Activated T-helper 2 cell treated with anti-CD3 and anti-CD28 coated beads, Interferon-gamma antibody, Interleukin-2, Interleukin-4, amounts not matched to agents 10 μg/mL and 5 μg/mL and 100 μg/mL, durations not matched to agents 14 hours and 24 hours and 36 hours (primary cell): ENCODE data around the gene GUCA2B. TPM values are rescaled to one million over a fixed set of nuclear protein-coding genes. Genes with fewer than 3 reads are reported as not detected.
A peak's percentile ranks its signal among the peaks of the same experiment; 100 is the strongest.

ENCODE experiments used
- DNase-seq: peaks from one replicate; pipeline ENCODE4 v3.0.0; 2021; ENCODE audit warnings: low spot score
- H3K27ac Mint-ChIP-seq: one replicate; pipeline ENCODE4 v1.8.0; 2021; ENCODE audit warnings: mixed read lengths
- H3K27me3 Mint-ChIP-seq: one replicate; pipeline ENCODE4 v1.8.0; 2021; ENCODE audit warnings: low read depth, mixed read lengths
- H3K36me3 Mint-ChIP-seq: one replicate; pipeline ENCODE4 v1.8.0; 2021; ENCODE audit warnings: low read depth, mixed read lengths
- H3K4me1 Mint-ChIP-seq: one replicate; pipeline ENCODE4 v1.8.0; 2021; ENCODE audit warnings: low read depth, mixed read lengths
- H3K4me3 Mint-ChIP-seq: one replicate; pipeline ENCODE4 v1.8.0; 2021; ENCODE audit warnings: low read depth, mild to moderate bottlenecking, moderate library complexity, mixed read lengths
- H3K9me3 Mint-ChIP-seq: one replicate; pipeline ENCODE4 v1.8.0; 2021; ENCODE audit warnings: mixed read lengths
- intact Hi-C: fragments of 100-400 bp; cut with micrococcal nuclease; formaldehyde crosslinking; loops from one replicate; pipeline ENCODE4 v1.15.1; 2023
- total RNA-seq: library from RNA; stranded (reverse); gene quantifications from 2 replicates; pipeline ENCODE4 v1.2.3, GENCODE V29; 2022

Gene GUCA2B
- total RNA-seq, 1 donor from 2014 or later, result not detected

DNA sequence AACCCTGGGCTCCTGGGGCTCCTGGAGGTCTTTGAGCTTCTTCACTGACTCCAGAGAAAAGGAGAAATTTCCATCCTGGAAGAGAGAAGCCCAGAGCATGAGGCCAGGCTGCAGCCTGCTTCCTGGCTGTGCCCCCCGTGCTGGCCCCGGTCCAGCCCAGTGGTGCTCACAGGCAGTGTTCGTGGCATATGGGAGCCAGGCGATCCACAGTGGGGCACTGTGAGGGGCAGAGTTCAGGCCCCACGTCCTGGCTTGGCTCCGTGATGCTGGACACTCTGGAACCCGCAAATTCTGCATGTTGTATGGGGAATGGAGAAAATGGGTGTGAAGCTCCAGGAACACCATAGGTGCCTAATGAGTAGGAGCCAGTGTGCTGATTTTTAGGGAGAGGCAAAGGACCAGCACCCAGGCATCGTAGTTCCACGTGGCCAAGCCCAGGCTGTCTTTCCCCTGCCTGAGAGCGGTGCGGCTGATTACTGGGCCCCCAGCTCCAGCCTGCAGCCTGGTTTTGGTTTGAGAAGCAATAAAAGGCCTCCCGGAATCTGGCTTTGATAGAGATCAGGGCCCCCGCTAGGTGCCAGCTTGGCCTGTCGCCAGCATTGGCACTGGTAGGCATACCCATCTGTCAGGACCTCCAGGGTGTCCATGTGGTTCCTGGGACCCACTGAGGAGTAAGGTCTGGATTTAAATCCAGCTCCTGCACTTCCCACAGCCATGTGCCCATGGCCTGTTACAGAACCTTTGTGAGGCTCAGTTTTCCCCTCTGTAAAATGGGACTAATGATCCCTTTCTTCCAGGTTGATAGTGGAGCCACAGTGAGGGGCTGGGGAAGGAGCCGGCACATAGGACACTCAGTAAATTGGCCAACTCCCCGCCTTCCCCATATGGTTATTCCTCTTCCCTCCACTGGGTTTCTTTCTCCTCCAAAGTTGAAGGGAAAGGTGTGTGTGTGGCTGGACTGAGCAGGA, 10.6 kb downstream of the GUCA2B start:
- no peak for DNase-seq
- no peaks in the 10 kb centered on the region for H3K36me3 Mint-ChIP-seq
- no peak overlapping the region for H3K27ac Mint-ChIP-seq
- no peaks in the 10 kb centered on the region for H3K4me1 Mint-ChIP-seq
- intact Hi-C loops, result no loop called here
- peaks cover 3% of the 10 kb centered on the region for H3K27me3 Mint-ChIP-seq
- H3K4me3 Mint-ChIP-seq, result no peak overlapping the region
- H3K9me3 Mint-ChIP-seq, result peaks cover 15% of the 10 kb centered on the region

DNA sequence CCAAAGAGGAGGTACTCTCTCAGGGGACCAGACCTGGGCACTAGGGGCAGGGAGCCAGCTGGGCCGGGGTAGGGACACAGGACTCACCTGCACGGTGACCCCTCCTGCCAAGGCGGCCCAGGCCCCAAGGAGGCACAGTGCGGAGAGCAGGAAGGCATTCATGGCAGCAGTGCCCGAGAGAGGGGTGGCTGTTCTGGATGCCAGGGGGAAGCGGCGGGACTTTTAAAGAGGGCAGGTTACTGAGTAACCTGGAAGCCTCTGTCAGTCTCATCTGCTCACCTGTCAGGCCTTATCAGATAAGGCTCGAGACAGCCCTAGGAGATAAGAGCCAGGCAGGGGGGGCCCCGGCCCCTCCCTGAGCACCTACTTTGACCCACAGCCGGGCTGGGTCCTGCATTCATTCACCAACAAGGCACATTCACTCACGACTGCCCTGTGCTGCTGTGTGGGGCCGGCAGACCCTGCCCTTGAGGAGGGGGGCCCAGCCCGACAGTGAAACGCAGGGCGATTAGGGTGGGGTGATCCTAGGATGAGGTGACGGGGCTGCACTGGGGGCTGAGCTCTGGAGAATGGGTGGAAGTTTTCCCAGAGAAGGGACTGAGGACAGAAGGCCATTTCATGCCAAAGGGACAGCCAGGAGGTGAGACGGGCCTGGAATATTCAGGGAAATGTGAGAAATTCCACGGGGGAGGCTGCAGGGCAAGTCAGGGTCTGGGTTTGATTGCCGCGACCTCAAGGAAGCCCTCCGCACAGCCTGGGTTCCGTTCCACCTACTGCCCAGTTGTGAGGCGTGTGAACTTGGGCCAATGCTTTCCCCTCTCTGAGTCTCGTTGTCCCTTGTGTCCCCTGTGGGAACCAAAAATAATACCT, 11.6 kb downstream of the GUCA2B start, which contains the start of gene GUCA2A:
Gene GUCA2A (minus strand): TSS at position 195 of the 870 bp plus-strand sequence. CDS start 33 bp downstream, at position 162.
- Mint-ChIP-seq H3K27ac (no peak within 1 kb of the TSS), H3K4me3 (no peak within 1 kb of the TSS), H3K4me1 (no peaks in the 10 kb centered on the region), H3K9me3 (peaks cover 15% of the 10 kb centered on the region), H3K27me3 (peaks cover under 1% of the 10 kb centered on the region), H3K36me3 (no peaks in the 10 kb centered on the region)
- no peak for DNase-seq
- intact Hi-C loops, result no loop called here

DNA sequence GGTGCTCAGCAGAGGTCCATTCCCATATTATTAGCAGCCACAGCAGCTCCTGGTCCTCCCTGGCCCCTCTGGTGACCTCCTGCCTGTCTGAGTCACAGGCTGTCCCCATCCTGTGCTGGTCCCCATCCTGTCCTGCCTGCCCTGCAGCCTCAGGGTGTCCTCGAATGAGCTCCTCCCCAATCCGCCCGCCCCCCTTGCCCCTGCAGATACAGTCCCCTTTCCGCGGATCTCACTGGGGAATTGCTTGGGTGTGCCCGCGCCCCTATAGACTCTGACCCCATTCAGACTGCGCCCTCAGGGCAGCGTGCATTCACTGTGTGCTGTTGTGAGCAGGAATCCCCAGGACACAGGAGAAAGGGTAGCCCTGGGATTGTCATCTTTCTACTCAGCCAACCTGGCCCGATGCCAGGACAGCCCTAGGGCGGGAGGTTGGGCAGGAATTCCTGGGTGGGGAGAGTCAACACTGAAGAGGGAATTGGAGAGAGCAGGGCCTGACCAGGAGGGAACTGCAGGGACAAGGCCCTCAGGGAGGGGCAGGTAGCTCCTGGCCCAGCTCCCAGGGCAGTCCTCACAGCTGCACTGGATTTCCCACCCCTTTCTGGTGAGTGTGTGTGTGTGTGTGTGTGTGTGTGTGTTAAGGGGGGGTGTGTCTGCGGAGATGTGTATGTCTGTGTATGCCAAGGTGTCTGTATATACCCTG, 12.5 kb downstream of the GUCA2B start:
- Mint-ChIP-seq H3K4me1 (no peaks in the 10 kb centered on the region), H3K9me3 (peaks cover 12% of the 10 kb centered on the region), H3K4me3 (no peak overlapping the region), H3K27me3 (no peaks in the 10 kb centered on the region), H3K27ac (no peak overlapping the region), H3K36me3 (no peaks in the 10 kb centered on the region)
- DNase-seq, result no peak
- intact Hi-C loops, result no loop called here

- intact Hi-C loops, result no loop called here
- no peaks in the 10 kb centered on the region for H3K27me3 Mint-ChIP-seq
Measured at GRCh38 chr1:42167611-42168390, 14.6 kb downstream of the GUCA2B start.

GRCh38 chr1:42168391-42168670, 15.1 kb downstream of the GUCA2B start:
- intact Hi-C loops, result no loop called here
- Mint-ChIP-seq H3K27me3 (no peaks in the 10 kb centered on the region), H3K4me1 (no peaks in the 10 kb centered on the region), H3K27ac (no peak overlapping the region), H3K9me3 (no peaks in the 10 kb centered on the region), H3K36me3 (no peaks in the 10 kb centered on the region), H3K4me3 (no peak overlapping the region)
- DNase-seq, result no peak

More at GRCh38 chr1:42167611-42168390, 14.6 kb downstream of the GUCA2B start:
- no peaks in the 10 kb centered on the region for H3K4me1 Mint-ChIP-seq
- DNase-seq, result no peak
- no peaks in the 10 kb centered on the region for H3K36me3 Mint-ChIP-seq
- H3K4me3 Mint-ChIP-seq, result no peak overlapping the region
- no peak overlapping the region for H3K27ac Mint-ChIP-seq
- H3K9me3 Mint-ChIP-seq, result no peaks in the 10 kb centered on the region

- no peak for DNase-seq
- intact Hi-C loops, result no loop called here
- Mint-ChIP-seq H3K27me3 (no peaks in the 10 kb centered on the region), H3K36me3 (no peaks in the 10 kb centered on the region), H3K27ac (no peak overlapping the region), H3K4me3 (no peak overlapping the region), H3K4me1 (no peaks in the 10 kb centered on the region), H3K9me3 (no peaks in the 10 kb centered on the region)
Measured at GRCh38 chr1:42168763-42169162, 15.6 kb downstream of the GUCA2B start.

GRCh38 chr1:42170779-42171621, 17.8 kb downstream of the GUCA2B start:
- Mint-ChIP-seq H3K27me3 (no peaks in the 10 kb centered on the region), H3K27ac (no peak overlapping the region), H3K9me3 (no peaks in the 10 kb centered on the region), H3K36me3 (no peaks in the 10 kb centered on the region), H3K4me1 (no peaks in the 10 kb centered on the region), H3K4me3 (no peak overlapping the region)
- DNase-seq, result no peak
- intact Hi-C loops, result no loop called here

- H3K36me3 Mint-ChIP-seq, result peaks cover 1% of the 10 kb centered on the region
- no peaks in the 10 kb centered on the region for H3K27me3 Mint-ChIP-seq
- no peak for DNase-seq
- no peak overlapping the region for H3K4me3 Mint-ChIP-seq
- no peak overlapping the region for H3K27ac Mint-ChIP-seq
- intact Hi-C loops, result no loop called here
- H3K4me1 Mint-ChIP-seq, result no peaks in the 10 kb centered on the region
- no peaks in the 10 kb centered on the region for H3K9me3 Mint-ChIP-seq
Measured at GRCh38 chr1:42171679-42172266, 18.6 kb downstream of the GUCA2B start.

DNA sequence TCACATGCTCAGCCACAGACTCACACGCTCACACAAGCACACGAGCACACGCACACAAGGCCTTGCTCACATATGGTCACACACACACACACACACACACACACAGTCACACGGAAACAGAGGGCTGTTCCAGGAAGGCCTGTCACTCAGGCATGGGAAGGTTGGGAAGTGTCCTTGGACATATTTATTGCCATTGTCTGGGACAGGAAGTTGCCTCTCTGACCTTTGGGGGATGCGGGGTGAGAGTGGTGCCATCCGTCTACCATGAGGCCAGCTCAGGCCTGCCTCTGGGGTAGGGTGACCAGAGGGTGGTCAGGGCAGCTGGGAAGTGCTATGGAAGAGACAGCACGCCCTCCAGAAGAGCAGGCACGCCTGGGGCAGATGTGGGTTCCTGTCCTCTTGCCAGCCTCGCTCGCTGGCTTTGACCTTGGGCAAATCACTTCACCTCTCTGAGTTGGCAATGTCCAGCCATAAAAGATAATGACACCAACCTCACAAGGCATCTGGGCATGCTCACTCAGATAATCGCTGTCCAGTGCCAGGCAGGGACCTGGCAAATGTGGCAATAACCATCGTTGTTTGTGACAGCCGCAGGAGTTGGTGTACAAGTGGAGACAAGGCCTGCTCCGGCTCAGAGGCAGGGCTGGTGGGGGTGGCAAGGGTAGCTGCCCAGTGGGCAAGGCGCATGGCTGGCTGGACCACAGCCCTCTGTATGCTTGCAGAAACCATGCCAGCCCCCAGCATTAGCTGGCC, 19.3 kb downstream of the GUCA2B start:
- DNase-seq, result no peak
- no peaks in the 10 kb centered on the region for H3K9me3 Mint-ChIP-seq
- intact Hi-C loops, result no loop called here
- H3K4me3 Mint-ChIP-seq, result no peak overlapping the region
- no peak overlapping the region for H3K27ac Mint-ChIP-seq
- no peaks in the 10 kb centered on the region for H3K4me1 Mint-ChIP-seq
- no peaks in the 10 kb centered on the region for H3K27me3 Mint-ChIP-seq
- H3K36me3 Mint-ChIP-seq, result peaks cover 3% of the 10 kb centered on the region

DNA sequence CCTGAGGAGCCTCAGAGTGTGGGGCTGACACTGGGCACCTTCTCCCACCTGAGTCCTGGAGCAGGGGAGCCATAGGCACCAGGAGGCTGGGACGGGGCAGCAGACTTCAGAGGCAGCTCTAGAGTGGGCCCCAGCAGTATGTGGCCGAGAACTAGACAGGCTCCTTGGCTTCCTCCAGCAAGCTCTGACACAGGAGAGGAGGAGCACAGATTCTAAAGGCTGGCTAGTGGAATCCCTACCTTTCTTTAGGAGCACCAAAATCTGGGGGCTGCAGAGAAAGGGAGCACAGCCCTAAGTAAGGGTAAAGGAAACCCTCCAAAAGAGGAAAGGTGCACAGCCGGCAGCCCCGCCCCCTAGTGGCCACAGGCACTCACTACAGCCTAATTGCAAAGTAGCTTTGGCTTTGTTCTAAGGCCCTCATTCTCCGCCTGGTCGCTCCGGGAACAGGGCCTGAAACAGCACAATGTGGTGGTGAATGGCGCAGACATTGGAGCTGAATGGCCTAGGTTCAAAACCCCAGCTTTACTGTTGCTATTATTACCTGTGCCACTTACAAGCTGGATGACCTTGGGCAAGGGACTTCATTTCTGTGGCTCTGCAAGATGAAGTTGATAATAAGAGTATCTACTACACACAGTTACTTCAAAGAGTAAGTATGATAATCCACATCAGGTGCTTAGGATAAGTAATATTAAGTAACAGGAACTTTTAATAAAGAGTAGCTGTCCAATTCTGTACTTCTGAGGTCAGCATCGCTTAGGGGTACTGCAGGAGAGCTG, 20.1 kb downstream of the GUCA2B start:
- DNase-seq, result peak; percentile 41
- intact Hi-C loops, result no loop called here
- Mint-ChIP-seq H3K27ac (no peak overlapping the region), H3K9me3 (no peaks in the 10 kb centered on the region), H3K36me3 (peaks cover 5% of the 10 kb centered on the region), H3K27me3 (no peaks in the 10 kb centered on the region), H3K4me1 (no peaks in the 10 kb centered on the region), H3K4me3 (no peak overlapping the region)
